HG03378 (cell line): ENCODE data around the gene HTR3C.
"Not testable (repeated sequence)": the region's sequence is repeated elsewhere in the genome, so short reads cannot be mapped to it uniquely, and the experiment has no call there.

Experiments
- ATAC-seq: cut with Tn5 transposase; IDR thresholded peaks from one replicate; pipeline ENCODE4 v1.9.1; 2021; ENCODE audit warnings: mild to moderate bottlenecking, moderate library complexity; ENCODE audit not compliant: unreplicated experiment

Gene HTR3C

GRCh38 chr3:184052767-184053166 lies at the start of gene HTR3C:
HTR3C (plus strand) TSS chr3:184053047; CDS start chr3:184053081, 34 bp downstream.
- no peak for ATAC-seq

- ATAC-seq = no peak
These were observed 49.5 kb upstream of the HTR3C start for GRCh38 chr3:184003187-184003967.

- no peak for ATAC-seq
These were observed 48.4 kb upstream of the HTR3C start for GRCh38 chr3:184004476-184004875.

GRCh38 chr3:184005941-184006507 lies 46.8 kb upstream of the HTR3C start:
- ATAC-seq = no peak

- not testable (repeated sequence) for ATAC-seq
These were observed 45.6 kb upstream of the HTR3C start for GRCh38 chr3:184007143-184007813.

GRCh38 chr3:184008161-184008560 lies 44.7 kb upstream of the HTR3C start:
- ATAC-seq = no peak

GRCh38 chr3:184011230-184011876 lies 41.5 kb upstream of the HTR3C start:
- ATAC-seq = no peak

GRCh38 chr3:184011937-184012889 lies 40.6 kb upstream of the HTR3C start:
- ATAC-seq = no peak

GRCh38 chr3:184015381-184016019 lies 37.3 kb upstream of the HTR3C start:
- no peak for ATAC-seq

GRCh38 chr3:184016169-184016570 lies 36.7 kb upstream of the HTR3C start:
- ATAC-seq = no peak

- peak; percentile 27 for ATAC-seq
These were observed 35.8 kb upstream of the HTR3C start for GRCh38 chr3:184016811-184017671.

GRCh38 chr3:184017672-184018423 lies 35.0 kb upstream of the HTR3C start, which contains the start of gene ABCC5:
ABCC5 (minus strand) TSS chr3:184017884; CDS start chr3:184014392, 3,492 bp downstream.
- peak; percentile 93 for ATAC-seq

GRCh38 chr3:184018424-184018973 lies 34.3 kb upstream of the HTR3C start:
- no peak for ATAC-seq

- ATAC-seq = no peak
These were observed 30.5 kb upstream of the HTR3C start for GRCh38 chr3:184022323-184022722.

GRCh38 chr3:184025256-184025655 lies 27.6 kb upstream of the HTR3C start:
- not testable (repeated sequence) for ATAC-seq

- not testable (repeated sequence) for ATAC-seq
These were observed 24.5 kb upstream of the HTR3C start for GRCh38 chr3:184028275-184028890.

- no peak for ATAC-seq
These were observed 23.4 kb upstream of the HTR3C start for GRCh38 chr3:184029443-184029842.
